HepG2 (cell line): Measurements from ENCODE around the gene RMI2. TPM values are rescaled to one million over a fixed set of nuclear protein-coding genes. Genes with fewer than 3 reads are reported as not detected.

Experiments
- ARNTL ChIP-seq: sonication (generic); formaldehyde crosslinking; IDR thresholded peaks from 2 replicates; pipeline ENCODE4 v1.4.0; 2020; ENCODE audit warnings: mild to moderate bottlenecking, missing genetic modification reagents
- CBFB ChIP-seq: sonication (generic); formaldehyde crosslinking; IDR thresholded peaks from 2 replicates; pipeline ENCODE4 v1.4.0; 2020; ENCODE audit warnings: missing genetic modification reagents
- HES4 ChIP-seq: sonication (generic); formaldehyde crosslinking; IDR thresholded peaks from 2 replicates; pipeline ENCODE4 v1.9.0; 2021; ENCODE audit warnings: mild to moderate bottlenecking, missing genetic modification reagents, borderline replicate concordance
- NFE2L1 ChIP-seq: sonication (generic); formaldehyde crosslinking; IDR thresholded peaks from 2 replicates; pipeline ENCODE4 v1.4.0; 2020; ENCODE audit warnings: missing genetic modification reagents, mild to moderate bottlenecking, borderline replicate concordance
- SALL1 ChIP-seq: sonication (generic); formaldehyde crosslinking; IDR thresholded peaks from 2 replicates; pipeline ENCODE4 v1.8.0; 2022; ENCODE audit warnings: mild to moderate bottlenecking, missing genetic modification reagents
- SMAD3 ChIP-seq: sonication (generic); formaldehyde crosslinking; IDR thresholded peaks from 2 replicates; pipeline ENCODE4 v1.4.0; 2020; ENCODE audit warnings: missing genetic modification reagents
- ZNF335 ChIP-seq: sonication (generic); formaldehyde crosslinking; IDR thresholded peaks from 2 replicates; pipeline ENCODE4 v1.4.0; 2020; ENCODE audit warnings: missing genetic modification reagents
- polyA plus RNA-seq, 8 experiments: library from polyadenylated mRNA; depleted of rRNA in 3 of 8; stranded (reverse) in 7 of 8; unstranded in 1 of 8; fragments of >200 nt; fragmentation: Illumina TruSeq in 4 of 8; extraction: Trizol in 4 of 8; gene quantifications; 2 replicates each; pipeline versions ENCODE4 v1.2.1 to v1.2.3, GENCODE V29; 2011 to 2016; ENCODE audit warnings: low read depth in 4 of 8, missing spikeins in 1 of 8, mixed read lengths in 1 of 8; ENCODE audit not compliant: insufficient read depth in 1 of 8
- total RNA-seq, 5 experiments: library from RNA; depleted of rRNA; stranded (reverse); fragments of >200 nt; fragmentation: Illumina TruSeq; extraction: Trizol; gene quantifications; 2 replicates each; pipeline ENCODE4 v1.2.3, GENCODE V29; 2016; ENCODE audit warnings: low read depth in 1 of 5
- TF ChIP-seq, protein P1 (sequence below): sonication (generic); formaldehyde crosslinking; IDR thresholded peaks from 2 replicates; pipeline ENCODE4 v1.4.0; 2020; ENCODE audit warnings: mild to moderate bottlenecking, missing genetic modification reagents
- TF ChIP-seq, protein P2 (sequence below): sonication (generic); formaldehyde crosslinking; IDR thresholded peaks from 2 replicates; pipeline ENCODE4 v1.4.0; 2020; ENCODE audit warnings: mild to moderate bottlenecking, missing genetic modification reagents
- TF ChIP-seq, protein P3 (sequence below): sonication (generic); formaldehyde crosslinking; IDR thresholded peaks from 2 replicates; pipeline ENCODE4 v1.4.0; 2020; ENCODE audit warnings: missing genetic modification reagents, borderline replicate concordance
- TF ChIP-seq, protein P4 (sequence below): sonication (generic); formaldehyde crosslinking; IDR thresholded peaks from 2 replicates; pipeline ENCODE4 v1.5.0; 2020; ENCODE audit warnings: mild to moderate bottlenecking, missing genetic modification reagents, borderline replicate concordance
- TF ChIP-seq, protein P5 (sequence below): sonication (generic); formaldehyde crosslinking; IDR thresholded peaks from 2 replicates; pipeline ENCODE4 v1.4.0; 2020; ENCODE audit warnings: low read depth, mild to moderate bottlenecking, missing genetic modification reagents
- TF ChIP-seq, protein P6 (sequence below): sonication (generic); formaldehyde crosslinking; IDR thresholded peaks from 2 replicates; pipeline ENCODE4 v1.9.0; 2021; ENCODE audit warnings: missing genetic modification reagents, mild to moderate bottlenecking, borderline replicate concordance
- TF ChIP-seq, protein P7 (sequence below): sonication (generic); formaldehyde crosslinking; IDR thresholded peaks from 2 replicates; pipeline ENCODE4 v1.4.0; 2020; ENCODE audit warnings: missing genetic modification reagents

Gene RMI2
- total and polyA plus RNA-seq, 2 of the 13 experiments (the other 11 are each of a cell fraction or from before 2014, with no cell fraction given) = 24.5 to 55.7 TPM

DNA sequence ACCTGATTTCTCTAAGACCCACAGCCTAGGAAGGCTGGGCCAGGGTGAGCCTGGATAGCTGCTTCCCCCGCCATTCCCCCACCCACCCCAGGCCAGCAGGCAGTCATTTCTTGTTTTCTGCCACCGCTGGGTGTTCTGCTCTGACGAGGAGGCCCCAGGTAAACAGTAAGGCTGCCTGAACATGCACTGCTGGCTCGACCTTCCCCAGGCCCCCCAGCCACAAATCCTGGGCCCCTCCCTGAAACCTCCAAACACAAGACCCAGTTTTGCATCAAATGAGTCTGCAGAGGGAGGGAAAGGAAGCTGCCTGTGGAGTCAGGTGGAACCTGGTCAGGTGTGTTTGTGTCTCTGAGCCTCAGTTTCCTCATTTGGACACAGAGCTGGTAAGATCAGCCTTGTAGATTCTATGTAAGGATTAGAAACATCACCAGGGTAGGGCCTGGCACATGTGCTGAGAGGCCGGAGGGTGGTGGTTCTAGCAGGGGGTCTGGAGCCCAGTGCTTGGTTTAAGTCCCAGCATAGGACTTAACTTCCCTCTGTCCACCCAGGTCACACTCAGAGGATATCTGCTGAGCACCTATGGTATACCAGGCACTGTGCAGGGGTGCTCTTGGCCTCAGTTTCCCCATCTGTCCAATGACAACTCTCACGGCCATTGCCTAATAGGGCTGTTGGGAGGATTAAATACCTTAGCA is 45.2 kb upstream of the RMI2 start (continued):
- TF ChIP-seq, protein P1, sequence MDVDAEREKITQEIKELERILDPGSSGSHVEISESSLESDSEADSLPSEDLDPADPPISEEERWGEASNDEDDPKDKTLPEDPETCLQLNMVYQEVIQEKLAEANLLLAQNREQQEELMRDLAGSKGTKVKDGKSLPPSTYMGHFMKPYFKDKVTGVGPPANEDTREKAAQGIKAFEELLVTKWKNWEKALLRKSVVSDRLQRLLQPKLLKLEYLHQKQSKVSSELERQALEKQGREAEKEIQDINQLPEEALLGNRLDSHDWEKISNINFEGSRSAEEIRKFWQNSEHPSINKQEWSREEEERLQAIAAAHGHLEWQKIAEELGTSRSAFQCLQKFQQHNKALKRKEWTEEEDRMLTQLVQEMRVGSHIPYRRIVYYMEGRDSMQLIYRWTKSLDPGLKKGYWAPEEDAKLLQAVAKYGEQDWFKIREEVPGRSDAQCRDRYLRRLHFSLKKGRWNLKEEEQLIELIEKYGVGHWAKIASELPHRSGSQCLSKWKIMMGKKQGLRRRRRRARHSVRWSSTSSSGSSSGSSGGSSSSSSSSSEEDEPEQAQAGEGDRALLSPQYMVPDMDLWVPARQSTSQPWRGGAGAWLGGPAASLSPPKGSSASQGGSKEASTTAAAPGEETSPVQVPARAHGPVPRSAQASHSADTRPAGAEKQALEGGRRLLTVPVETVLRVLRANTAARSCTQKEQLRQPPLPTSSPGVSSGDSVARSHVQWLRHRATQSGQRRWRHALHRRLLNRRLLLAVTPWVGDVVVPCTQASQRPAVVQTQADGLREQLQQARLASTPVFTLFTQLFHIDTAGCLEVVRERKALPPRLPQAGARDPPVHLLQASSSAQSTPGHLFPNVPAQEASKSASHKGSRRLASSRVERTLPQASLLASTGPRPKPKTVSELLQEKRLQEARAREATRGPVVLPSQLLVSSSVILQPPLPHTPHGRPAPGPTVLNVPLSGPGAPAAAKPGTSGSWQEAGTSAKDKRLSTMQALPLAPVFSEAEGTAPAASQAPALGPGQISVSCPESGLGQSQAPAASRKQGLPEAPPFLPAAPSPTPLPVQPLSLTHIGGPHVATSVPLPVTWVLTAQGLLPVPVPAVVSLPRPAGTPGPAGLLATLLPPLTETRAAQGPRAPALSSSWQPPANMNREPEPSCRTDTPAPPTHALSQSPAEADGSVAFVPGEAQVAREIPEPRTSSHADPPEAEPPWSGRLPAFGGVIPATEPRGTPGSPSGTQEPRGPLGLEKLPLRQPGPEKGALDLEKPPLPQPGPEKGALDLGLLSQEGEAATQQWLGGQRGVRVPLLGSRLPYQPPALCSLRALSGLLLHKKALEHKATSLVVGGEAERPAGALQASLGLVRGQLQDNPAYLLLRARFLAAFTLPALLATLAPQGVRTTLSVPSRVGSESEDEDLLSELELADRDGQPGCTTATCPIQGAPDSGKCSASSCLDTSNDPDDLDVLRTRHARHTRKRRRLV (CRISPR knock-in tag) = no peak
- TF ChIP-seq CBFB (CRISPR knock-in tag) = no peak
- no peak for TF ChIP-seq HES4
- TF ChIP-seq, protein P2, sequence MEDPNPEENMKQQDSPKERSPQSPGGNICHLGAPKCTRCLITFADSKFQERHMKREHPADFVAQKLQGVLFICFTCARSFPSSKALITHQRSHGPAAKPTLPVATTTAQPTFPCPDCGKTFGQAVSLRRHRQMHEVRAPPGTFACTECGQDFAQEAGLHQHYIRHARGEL (CRISPR knock-in tag) = no peak
- TF ChIP-seq, protein P3, sequence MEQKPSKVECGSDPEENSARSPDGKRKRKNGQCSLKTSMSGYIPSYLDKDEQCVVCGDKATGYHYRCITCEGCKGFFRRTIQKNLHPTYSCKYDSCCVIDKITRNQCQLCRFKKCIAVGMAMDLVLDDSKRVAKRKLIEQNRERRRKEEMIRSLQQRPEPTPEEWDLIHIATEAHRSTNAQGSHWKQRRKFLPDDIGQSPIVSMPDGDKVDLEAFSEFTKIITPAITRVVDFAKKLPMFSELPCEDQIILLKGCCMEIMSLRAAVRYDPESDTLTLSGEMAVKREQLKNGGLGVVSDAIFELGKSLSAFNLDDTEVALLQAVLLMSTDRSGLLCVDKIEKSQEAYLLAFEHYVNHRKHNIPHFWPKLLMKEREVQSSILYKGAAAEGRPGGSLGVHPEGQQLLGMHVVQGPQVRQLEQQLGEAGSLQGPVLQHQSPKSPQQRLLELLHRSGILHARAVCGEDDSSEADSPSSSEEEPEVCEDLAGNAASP (CRISPR knock-in tag) = no peak
- TF ChIP-seq, protein P4, sequence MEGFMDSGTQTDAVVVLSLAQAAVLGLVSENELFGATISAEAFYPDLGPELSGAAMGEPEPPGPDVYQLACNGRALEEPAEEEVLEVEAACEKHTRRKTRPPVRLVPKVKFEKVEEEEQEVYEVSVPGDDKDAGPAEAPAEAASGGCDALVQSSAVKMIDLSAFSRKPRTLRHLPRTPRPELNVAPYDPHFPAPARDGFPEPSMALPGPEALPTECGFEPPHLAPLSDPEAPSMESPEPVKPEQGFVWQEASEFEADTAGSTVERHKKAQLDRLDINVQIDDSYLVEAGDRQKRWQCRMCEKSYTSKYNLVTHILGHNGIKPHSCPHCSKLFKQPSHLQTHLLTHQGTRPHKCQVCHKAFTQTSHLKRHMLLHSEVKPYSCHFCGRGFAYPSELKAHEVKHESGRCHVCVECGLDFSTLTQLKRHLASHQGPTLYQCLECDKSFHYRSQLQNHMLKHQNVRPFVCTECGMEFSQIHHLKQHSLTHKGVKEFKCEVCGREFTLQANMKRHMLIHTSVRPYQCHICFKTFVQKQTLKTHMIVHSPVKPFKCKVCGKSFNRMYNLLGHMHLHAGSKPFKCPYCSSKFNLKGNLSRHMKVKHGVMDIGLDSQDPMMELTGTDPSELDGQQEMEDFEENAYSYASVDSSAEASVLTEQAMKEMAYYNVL (CRISPR knock-in tag) = no peak; the same call in 1 of the 2 replicates
- TF ChIP-seq, protein P5, sequence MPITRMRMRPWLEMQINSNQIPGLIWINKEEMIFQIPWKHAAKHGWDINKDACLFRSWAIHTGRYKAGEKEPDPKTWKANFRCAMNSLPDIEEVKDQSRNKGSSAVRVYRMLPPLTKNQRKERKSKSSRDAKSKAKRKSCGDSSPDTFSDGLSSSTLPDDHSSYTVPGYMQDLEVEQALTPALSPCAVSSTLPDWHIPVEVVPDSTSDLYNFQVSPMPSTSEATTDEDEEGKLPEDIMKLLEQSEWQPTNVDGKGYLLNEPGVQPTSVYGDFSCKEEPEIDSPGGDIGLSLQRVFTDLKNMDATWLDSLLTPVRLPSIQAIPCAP (CRISPR knock-in tag) = no peak; the same call in 1 of the 2 replicates
- peak; percentile 62 for TF ChIP-seq SALL1
- TF ChIP-seq, protein P6, sequence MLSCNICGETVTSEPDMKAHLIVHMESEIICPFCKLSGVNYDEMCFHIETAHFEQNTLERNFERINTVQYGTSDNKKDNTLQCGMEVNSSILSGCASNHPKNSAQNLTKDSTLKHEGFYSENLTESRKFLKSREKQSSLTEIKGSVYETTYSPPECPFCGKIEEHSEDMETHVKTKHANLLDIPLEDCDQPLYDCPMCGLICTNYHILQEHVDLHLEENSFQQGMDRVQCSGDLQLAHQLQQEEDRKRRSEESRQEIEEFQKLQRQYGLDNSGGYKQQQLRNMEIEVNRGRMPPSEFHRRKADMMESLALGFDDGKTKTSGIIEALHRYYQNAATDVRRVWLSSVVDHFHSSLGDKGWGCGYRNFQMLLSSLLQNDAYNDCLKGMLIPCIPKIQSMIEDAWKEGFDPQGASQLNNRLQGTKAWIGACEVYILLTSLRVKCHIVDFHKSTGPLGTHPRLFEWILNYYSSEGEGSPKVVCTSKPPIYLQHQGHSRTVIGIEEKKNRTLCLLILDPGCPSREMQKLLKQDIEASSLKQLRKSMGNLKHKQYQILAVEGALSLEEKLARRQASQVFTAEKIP (CRISPR knock-in tag) = no peak
- TF ChIP-seq ARNTL (CRISPR knock-in tag) = 0 out of 2 replicates have a peak, but pooled peaks have one; percentile 28
- TF ChIP-seq ZNF335 (CRISPR knock-in tag) = no peak
- no peak for TF ChIP-seq SMAD3
- TF ChIP-seq NFE2L1 = no peak
- TF ChIP-seq, protein P7, sequence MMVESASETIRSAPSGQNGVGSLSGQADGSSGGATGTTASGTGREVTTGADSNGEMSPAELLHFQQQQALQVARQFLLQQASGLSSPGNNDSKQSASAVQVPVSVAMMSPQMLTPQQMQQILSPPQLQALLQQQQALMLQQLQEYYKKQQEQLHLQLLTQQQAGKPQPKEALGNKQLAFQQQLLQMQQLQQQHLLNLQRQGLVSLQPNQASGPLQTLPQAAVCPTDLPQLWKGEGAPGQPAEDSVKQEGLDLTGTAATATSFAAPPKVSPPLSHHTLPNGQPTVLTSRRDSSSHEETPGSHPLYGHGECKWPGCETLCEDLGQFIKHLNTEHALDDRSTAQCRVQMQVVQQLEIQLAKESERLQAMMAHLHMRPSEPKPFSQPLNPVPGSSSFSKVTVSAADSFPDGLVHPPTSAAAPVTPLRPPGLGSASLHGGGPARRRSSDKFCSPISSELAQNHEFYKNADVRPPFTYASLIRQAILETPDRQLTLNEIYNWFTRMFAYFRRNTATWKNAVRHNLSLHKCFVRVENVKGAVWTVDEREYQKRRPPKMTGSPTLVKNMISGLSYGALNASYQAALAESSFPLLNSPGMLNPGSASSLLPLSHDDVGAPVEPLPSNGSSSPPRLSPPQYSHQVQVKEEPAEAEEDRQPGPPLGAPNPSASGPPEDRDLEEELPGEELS (CRISPR knock-in tag) = peak; percentile 57
